GM21529 (cell line): ENCODE measurements around the gene RASGRF1.
"Not testable (repeated sequence)": the region's sequence is repeated elsewhere in the genome, so short reads cannot be mapped to it uniquely, and the experiment has no call there.

Experiments
- ATAC-seq: cut with Tn5 transposase; IDR thresholded peaks from one replicate; pipeline ENCODE4 v1.9.1; 2021; ENCODE audit not compliant: unreplicated experiment

Gene RASGRF1, protein sequence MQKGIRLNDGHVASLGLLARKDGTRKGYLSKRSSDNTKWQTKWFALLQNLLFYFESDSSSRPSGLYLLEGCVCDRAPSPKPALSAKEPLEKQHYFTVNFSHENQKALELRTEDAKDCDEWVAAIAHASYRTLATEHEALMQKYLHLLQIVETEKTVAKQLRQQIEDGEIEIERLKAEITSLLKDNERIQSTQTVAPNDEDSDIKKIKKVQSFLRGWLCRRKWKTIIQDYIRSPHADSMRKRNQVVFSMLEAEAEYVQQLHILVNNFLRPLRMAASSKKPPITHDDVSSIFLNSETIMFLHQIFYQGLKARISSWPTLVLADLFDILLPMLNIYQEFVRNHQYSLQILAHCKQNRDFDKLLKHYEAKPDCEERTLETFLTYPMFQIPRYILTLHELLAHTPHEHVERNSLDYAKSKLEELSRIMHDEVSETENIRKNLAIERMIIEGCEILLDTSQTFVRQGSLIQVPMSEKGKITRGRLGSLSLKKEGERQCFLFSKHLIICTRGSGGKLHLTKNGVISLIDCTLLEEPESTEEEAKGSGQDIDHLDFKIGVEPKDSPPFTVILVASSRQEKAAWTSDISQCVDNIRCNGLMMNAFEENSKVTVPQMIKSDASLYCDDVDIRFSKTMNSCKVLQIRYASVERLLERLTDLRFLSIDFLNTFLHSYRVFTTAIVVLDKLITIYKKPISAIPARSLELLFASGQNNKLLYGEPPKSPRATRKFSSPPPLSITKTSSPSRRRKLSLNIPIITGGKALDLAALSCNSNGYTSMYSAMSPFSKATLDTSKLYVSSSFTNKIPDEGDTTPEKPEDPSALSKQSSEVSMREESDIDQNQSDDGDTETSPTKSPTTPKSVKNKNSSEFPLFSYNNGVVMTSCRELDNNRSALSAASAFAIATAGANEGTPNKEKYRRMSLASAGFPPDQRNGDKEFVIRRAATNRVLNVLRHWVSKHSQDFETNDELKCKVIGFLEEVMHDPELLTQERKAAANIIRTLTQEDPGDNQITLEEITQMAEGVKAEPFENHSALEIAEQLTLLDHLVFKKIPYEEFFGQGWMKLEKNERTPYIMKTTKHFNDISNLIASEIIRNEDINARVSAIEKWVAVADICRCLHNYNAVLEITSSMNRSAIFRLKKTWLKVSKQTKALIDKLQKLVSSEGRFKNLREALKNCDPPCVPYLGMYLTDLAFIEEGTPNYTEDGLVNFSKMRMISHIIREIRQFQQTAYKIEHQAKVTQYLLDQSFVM (N-terminal part only)

DNA sequence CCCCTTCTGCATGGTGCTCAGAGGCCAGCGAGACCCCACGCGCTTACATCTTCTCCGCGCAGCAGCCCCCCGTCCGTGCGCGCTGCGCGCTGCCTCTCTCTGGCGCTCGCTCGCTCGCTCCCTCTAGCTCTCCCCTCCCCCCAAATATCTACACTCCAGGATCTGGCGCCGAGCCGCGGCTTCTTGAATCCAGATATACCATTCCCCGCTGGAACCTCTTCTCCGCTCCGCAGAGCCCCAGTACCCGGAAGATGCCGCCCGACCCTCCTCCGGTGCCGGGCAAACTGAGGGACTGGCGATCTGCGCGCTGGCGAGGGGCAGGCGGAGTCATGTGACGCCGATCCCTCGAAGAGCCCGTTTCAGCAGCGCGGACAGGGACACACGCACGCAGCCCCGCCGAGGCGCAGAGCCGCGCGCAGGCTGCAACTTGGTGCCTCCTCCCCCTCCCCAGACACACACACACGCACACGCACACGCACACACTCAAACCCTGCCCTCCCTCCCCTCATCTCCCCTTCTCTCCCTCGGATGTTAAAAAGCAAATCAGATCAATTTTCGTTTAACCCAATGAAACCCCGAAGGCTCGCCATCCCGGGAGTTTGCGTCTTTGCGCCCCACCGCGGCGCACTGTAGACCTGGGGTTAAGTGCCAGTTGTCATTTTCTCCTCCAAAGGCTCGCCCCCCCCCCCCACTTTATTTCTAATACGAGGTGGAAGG, at the start of gene RASGRF1:
Gene RASGRF1, minus strand, starts transcription at position 294 of the 717 bp plus-strand sequence. Its CDS starts 282 bp downstream, at position 12.
- ATAC-seq = no peak

DNA sequence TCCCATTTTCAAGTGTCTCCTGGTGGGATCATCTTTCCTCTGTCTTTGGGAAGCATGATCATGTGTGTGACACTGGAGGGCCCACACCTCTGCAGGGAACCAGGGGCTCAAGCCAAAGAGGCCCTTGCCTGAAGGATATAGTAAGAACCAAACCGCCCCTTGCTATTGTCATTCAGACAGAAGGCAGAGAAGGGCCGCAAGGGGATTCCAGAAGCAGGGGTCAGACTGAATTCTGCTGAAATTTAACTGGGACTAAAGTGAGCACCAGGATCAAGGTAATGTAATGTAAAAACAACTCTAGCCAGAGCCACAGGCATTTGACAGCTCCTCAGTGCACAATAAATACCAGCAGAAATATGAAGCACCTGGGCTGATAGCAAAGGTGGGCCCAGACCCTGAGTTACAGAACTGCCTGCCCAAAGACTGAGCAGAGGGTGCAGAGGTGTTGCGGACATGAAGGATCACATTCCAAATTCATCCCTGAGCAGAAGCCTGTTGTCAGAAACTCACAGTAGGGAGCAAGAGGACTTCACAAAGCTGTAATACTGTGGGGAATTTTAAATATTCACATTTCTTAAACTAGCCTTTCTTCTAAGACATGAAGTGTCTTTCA, 46.0 kb upstream of the RASGRF1 start:
- ATAC-seq = no peak

DNA sequence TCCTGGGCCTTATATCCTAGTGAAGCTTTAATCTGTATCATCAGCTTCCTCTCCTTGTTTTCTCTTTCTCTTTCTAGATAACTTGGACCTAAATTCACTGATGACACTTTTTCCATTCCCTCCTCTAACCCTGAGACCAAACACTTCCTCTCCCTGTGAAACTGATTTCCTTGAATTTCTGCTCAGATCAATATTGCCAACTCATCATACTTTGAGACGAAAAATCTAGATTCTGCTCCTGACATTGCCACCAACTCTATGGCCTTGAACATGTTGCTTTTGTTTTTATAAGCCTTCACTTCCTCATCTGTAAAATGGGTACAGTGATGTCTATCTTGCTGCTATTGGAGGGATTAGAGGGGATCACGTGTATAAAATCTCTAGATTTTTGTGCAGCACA, 42.7 kb upstream of the RASGRF1 start:
- no peak for ATAC-seq

DNA sequence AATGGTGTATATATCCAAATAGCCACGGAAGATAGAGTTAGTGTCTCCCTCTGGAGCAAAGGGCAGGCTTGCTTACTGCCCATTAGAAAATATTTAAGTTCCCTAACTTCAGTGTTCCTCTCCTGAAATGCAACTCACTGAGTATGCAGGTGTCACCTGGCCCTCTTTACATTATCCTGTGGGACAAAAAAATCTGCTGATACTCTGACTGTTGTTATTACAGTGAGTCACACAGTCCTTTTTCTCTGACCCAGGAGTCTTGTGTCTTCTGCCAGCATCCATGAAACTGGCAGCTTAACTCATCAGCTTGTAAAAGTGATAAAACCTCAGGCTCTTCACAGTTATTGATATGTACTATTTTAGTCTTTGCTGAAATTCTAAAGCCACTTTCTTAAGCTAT, 42.2 kb upstream of the RASGRF1 start:
- no peak for ATAC-seq

DNA sequence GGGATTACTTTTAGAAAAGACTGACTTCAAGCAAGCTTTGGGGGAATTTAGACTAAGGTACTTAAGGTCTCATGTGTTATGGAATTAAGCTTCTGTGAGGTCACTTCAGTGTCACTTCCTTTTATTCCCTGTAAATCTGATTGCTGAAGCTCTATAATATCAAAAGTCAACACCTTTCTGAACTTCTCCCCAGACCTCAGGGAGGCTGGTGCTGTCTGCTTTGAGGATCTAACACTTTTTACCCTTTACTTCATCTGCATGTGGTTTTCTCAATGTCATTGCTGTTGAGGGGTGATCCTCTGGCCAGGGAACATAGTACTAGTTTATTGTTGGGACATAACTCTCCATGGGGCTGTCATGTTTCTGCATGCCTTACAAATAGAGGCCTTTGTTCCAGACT, 41.8 kb upstream of the RASGRF1 start:
- ATAC-seq = no peak

DNA sequence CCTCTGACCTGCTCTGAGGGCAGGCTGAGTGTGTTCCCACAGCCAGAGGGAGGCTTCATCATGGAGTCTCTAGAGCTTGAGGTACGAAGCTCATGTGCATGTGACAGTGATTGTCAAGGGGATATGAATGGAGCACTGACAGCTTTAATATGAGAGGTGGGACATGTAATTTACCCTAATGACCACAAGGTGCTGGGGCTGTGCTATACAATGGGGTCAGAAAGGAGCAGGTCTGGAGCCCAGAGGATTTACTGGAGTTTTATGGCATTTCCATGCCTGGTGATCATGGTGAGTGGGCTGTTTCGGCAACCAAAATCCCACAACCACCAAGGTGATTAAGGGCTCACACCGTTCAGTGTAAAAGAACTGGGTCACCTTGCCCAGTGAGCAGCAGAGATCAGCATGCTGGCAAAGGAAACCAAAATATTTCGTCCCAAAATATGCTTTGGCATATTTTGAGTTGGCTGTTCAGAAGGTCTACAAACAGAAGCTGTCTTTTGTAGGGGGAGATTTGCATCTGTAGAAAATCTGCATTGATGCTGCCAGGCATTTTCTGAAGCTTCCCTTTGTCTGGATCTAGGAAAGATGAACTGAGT, 40.1 kb upstream of the RASGRF1 start:
- ATAC-seq = no peak

DNA sequence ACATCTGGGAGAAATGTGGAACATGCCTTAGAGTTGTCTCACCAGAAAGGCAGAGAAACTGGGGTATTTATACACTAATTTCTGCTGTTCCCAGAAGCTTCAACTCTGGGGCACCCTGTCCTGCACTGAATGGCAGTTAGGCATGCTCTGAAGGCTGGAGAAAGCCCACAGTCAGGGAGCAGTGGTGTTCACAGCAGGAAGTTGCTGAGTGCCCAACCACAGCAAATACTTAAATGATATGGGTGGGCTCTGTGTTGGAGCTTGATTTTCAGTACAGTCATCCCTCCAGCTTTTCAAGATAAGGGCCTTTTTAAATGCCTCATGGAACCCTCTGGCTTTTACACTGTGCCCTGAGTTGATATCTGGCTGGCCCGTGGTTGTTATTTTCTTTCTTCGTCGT, 38.7 kb upstream of the RASGRF1 start:
- ATAC-seq = no peak

DNA sequence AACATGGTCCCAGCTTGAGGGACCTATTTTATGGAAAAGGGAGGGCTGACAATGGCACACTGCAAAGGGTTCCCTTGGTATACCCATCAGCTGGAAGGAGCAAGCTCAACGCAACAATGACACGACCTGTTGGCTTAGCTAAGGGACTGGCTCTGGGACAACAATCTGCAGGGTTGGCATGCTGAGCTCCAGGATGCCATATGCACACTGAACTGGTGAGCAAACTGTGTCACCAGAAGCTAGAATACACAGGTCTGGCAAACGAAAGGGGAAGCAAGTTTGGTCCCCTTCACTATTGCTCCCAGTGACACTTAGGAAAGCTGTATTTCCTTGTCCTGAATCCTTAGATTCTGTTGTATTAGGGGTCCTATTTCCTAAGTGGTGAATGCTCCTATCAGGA, 38.0 kb upstream of the RASGRF1 start:
- ATAC-seq = no peak

DNA sequence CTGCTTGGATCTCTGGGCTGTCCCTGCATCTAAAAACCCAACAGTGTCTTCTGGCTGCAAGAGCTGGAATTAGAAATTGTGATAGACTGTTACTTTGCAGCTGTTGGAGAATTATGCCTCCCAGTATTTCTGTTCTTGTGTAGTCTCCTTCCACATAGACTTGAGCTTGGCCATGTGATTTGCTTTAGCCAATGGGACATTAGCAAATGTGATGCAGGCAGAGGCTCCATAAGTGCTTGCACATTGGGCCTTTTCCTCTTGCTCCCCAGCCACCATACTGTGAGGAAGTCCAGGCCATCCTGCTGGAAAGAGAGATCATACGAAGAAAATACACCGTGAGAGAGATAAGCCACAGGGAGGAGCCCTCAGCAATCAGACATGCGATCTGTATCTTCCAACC, 33.8 kb upstream of the RASGRF1 start:
- ATAC-seq = no peak

DNA sequence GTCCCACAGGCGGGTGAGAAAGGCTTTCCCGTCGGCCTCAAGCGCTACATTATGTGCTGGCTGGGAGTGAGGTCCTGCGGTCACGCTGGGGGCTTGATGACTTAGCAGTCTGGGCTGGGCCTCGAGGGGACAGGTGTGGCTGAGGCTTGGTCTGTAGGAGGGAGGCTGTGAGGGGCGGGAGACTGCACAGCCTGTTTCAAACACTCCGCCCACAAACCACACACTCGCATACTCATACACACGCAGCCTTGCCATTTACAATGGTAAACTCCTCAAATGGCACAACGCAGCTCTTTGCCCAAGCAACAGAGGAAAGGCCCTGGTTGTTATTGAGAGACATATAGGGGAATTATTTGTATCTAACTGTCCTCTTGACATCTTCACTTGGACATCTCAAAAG, 32.4 kb upstream of the RASGRF1 start:
- ATAC-seq = no peak

DNA sequence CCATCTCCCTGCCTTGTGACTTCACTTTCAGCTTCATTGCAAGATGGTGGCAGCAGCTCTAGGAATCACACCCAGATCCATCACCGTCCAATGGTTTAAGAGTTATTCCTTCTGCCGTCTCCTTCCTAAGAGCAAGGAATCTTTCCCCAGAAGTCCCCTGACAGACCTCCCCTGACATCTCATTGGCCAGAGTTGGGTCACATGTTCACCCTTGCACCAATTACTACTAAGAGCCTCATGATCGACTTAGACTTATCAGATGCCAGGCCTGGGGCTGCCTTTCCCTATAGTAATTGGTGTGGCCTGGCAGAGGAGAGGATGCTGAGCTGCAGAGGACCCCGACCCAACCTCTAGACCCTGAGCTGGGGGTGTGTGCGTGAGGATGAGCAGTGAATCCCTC, 31.8 kb upstream of the RASGRF1 start:
- ATAC-seq = no peak

DNA sequence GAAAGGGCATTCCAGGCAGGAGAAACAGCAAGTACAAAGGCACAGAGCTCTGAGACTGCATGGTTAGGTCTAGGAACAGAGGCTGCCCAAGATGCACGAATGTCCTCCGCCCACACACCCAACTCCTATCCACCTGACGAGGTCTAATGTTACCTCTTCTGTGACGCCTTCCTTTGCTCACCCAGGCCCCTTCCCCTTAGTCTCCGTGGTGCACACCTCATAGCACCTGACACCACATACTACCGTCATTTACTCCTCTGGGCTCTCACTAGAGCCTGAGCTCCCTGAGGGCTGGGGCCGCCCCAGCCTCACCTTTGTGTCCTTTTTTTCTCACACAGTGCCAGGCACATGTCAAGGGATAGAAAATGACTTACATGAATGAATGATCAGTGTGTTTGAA, 31.0 kb upstream of the RASGRF1 start:
- ATAC-seq = no peak

DNA sequence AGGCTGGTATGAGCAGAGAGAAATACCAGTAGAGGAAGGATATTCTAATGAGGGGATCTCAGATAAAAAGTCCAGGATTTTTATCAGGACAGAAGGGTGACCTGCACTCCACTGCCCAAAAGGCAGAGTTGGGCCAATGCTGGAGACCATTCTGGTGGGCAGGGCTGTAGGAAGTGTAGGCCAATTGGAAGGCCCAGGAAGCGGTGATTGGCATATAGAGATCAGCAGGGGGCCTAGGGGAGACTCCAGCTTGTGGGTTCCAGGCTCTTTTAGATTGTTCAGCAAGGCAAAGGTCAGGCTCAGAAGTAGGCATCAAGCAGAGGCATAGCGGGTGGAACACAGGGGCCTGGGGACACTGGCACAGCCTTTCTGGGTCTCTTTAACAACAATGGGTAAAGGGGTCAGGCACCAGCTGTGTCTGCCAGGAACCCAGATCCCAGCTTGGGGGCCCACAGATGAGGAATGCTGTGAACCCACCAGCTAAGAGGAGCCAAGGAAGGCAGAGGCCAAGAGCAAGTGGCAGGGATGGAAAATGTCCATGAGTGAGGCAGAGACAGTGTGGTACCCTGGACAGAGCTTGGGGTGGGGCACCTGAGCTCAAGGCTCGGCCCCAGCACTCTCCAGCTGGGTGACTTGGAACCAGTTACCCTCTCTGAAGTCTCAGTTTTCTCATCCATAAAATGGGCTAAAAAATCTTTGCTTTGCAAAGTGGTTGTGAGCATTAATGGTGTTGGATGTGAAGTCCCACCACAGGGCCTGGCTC, 27.0 kb upstream of the RASGRF1 start:
- no peak for ATAC-seq

DNA sequence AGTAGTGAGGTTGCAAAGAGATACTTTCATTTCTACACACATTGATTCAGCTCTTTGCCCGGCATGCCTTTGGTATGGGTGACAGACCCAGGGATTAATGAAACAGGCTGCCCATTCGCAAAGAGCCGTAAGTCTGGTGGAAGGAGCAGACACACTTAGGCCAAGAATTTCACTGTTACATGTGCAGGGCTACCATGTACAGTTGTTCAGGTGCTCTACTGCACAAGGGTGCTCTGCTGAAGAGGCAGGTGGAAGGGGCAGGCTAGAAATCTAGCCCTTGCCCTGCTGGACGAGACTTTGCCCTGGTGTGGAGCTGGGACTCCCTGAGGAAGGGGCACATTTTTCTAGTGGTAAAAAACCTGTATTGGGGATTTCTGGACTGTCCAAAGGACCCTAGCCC, 26.2 kb upstream of the RASGRF1 start:
- no peak for ATAC-seq

DNA sequence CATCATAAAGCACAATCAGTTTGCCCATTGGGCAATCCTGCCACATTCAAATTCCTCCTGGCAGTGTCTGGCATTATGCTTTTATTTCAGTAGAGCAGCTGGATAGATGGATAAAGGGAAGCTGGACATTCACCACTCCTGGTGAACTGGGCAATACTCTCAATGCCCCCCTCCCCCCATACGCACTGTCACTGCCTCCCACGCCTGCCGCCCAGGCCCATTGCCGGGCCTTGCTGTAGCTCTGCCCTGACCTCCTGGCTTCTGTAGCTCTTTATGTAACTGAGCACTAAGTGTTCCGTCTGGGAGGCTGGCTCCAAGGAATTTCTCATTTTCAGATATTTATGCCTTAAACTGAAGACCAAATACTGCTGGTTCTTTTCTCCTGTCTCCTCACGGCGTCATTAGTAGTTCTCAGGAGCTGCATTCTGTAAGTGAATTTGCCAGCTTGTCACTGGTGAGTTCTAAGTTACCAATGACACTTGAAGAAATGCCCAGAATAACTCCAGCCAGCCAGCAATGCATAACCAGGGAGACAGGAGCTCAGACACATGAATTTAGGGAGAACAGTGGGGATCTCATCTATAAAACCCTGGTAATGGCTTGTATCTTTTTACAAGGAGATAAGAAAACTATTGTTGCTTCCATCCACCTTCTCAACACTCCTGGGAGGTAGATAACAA, 25.5 kb upstream of the RASGRF1 start:
- ATAC-seq = no peak

DNA sequence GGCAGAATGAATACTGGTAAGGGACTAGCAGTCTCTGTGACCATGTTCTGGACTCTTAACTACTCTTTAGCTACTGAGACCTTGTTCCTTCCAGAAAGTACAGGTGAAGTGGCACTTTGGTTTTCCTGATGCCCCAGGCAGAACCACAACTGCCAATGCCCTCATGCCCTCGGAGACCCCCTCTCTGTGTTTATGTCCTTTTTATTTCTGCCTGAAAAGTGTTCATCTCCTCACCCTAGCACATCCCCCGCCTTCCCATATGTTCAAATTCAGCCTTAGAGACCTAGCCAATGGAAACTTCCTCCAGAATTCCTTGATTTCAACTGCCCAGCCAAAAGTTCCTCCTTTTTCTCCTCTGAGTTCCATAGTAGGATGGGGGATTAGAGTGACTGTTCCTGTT, 23.3 kb upstream of the RASGRF1 start:
- no peak for ATAC-seq

DNA sequence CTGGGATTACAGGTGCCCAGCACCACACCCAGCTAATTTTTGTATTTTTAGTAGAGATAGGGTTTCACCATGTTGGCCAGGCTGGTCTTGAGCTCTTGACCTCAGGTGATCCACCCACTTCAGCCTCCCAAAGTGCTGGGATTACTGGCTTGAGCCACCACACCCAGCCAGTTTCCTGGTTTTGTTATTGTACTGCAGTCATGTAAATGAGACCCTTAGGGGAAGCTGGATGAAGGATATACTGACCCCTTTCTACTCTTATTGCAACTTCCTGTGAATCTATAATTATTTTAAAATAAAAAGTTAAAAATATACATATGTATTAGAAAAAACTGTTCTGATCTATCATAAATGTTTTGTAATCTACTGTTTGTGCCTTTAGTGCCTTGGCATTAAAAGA, 20.8 kb upstream of the RASGRF1 start:
- ATAC-seq = not testable (repeated sequence)

DNA sequence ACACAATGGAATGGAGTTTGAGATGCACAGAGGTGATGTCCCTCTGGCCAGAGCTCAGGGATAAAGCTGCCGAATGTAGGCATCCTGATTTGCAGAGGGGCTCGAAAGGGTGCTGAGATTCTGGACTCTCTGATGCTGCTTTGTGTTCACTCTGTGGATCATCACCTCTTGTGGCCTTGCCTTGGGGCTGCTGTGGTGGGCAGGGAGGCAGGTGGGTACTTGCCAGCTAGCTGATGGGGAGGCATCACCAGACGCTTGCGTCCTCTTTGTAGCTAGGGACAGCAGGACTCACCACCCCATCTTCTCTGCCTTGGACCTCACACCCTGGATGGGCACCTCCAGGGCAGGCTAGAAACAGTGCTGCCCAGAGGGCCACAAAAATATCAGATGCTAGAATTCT, 14.6 kb upstream of the RASGRF1 start:
- ATAC-seq = no peak

DNA sequence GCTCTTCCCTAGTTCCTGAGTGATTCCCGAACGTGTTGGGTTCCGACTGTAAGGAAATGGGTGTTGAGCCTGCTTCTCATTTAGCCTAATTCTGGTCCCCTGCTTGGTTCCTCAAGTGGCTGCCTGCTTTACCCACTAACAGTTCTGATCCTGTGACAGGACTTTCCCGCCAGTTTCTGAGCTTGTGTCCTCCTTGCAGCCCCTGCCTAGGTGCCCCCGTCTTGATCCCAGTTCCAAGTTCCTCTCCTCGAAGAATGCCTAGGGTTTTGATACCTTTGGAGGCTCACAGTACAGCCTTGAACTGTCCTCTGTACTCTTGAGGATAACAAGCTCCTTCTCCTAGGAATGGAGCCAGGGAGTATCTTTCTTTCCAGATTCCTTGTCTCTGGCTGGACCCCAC, 12.0 kb upstream of the RASGRF1 start:
- ATAC-seq = no peak
